Endothelial cell (in vitro differentiated cells): ENCODE measurements around the gene GPLD1. TPM values are rescaled to one million over a fixed set of nuclear protein-coding genes. Genes with fewer than 3 reads are reported as not detected.

ENCODE experiments used
- DNase-seq: peaks from one replicate; pipeline ENCODE4 v3.0.0; 2021; ENCODE audit warnings: low spot score
- H3K27ac Mint-ChIP-seq: one replicate; pipeline ENCODE4 v1.8.0; 2021; ENCODE audit warnings: mixed read lengths, inconsistent platforms; ENCODE audit not compliant: unreplicated experiment
- H3K27me3 Mint-ChIP-seq: one replicate; pipeline ENCODE4 v1.8.0; 2021; ENCODE audit warnings: mild to moderate bottlenecking, moderate library complexity, mixed read lengths, inconsistent platforms; ENCODE audit not compliant: unreplicated experiment
- H3K36me3 Mint-ChIP-seq: one replicate; pipeline ENCODE4 v1.8.0; 2021; ENCODE audit warnings: mild to moderate bottlenecking, low read depth, mixed read lengths, inconsistent platforms; ENCODE audit not compliant: unreplicated experiment
- H3K4me1 Mint-ChIP-seq: one replicate; pipeline ENCODE4 v1.8.0; 2021; ENCODE audit warnings: mild to moderate bottlenecking, mixed read lengths, inconsistent platforms; ENCODE audit not compliant: unreplicated experiment
- H3K4me3 Mint-ChIP-seq: one replicate; pipeline ENCODE4 v1.8.0; 2021; ENCODE audit warnings: mild to moderate bottlenecking, mixed read lengths, inconsistent platforms; ENCODE audit not compliant: unreplicated experiment
- H3K9me3 Mint-ChIP-seq: one replicate; pipeline ENCODE4 v1.8.0; 2021; ENCODE audit warnings: mixed read lengths, inconsistent platforms; ENCODE audit not compliant: unreplicated experiment
- total RNA-seq: library from RNA; stranded (reverse); fragmentation: NEBNext Ultra II Directional; extraction: Animal tissue kit (Norgen Biotek cat#: 25700); gene quantifications from one replicate; pipeline ENCODE4 v1.2.1, GENCODE V29; 2021; ENCODE audit not compliant: unreplicated experiment
- TF ChIP-seq, protein P1 (sequence below): fragments of 200-600 bp; sonication (generic); IDR thresholded peaks from one replicate; pipeline ENCODE4 v1.5.0; 2021; ENCODE audit warnings: antibody characterized with exemption; ENCODE audit not compliant: unreplicated experiment

GPLD1 gene
- total RNA-seq, 1 donor from 2014 or later, result 1.2 TPM

DNA sequence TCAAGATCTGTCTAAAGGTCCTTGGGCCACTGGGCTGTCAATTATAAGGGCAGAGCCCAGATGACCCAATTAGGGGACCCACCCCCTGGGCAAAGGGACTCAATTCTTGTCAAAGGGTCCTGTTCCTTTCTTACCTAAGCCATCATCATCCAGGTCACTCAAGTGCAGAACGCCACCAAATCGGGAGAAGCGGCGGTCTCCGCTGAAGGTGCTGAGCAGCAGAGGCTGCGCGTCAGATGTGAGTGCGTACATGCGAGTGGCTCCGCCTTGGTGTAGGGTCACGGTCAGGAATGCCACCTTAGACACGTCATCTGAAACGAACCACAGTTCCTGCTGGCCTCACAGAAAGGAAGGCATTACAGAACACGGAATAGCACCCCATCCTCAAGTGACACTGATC, 52.4 kb downstream of the GPLD1 start:
- no peaks in the 10 kb centered on the region for H3K9me3 Mint-ChIP-seq
- no peak for DNase-seq
- H3K4me3 Mint-ChIP-seq, result no peak overlapping the region
- no peaks in the 10 kb centered on the region for H3K36me3 Mint-ChIP-seq
- TF ChIP-seq, protein P1, sequence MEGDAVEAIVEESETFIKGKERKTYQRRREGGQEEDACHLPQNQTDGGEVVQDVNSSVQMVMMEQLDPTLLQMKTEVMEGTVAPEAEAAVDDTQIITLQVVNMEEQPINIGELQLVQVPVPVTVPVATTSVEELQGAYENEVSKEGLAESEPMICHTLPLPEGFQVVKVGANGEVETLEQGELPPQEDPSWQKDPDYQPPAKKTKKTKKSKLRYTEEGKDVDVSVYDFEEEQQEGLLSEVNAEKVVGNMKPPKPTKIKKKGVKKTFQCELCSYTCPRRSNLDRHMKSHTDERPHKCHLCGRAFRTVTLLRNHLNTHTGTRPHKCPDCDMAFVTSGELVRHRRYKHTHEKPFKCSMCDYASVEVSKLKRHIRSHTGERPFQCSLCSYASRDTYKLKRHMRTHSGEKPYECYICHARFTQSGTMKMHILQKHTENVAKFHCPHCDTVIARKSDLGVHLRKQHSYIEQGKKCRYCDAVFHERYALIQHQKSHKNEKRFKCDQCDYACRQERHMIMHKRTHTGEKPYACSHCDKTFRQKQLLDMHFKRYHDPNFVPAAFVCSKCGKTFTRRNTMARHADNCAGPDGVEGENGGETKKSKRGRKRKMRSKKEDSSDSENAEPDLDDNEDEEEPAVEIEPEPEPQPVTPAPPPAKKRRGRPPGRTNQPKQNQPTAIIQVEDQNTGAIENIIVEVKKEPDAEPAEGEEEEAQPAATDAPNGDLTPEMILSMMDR, result no peak
- no peak overlapping the region for H3K27ac Mint-ChIP-seq
- H3K4me1 Mint-ChIP-seq, result no peaks in the 10 kb centered on the region
- H3K27me3 Mint-ChIP-seq, result no peaks in the 10 kb centered on the region

DNA sequence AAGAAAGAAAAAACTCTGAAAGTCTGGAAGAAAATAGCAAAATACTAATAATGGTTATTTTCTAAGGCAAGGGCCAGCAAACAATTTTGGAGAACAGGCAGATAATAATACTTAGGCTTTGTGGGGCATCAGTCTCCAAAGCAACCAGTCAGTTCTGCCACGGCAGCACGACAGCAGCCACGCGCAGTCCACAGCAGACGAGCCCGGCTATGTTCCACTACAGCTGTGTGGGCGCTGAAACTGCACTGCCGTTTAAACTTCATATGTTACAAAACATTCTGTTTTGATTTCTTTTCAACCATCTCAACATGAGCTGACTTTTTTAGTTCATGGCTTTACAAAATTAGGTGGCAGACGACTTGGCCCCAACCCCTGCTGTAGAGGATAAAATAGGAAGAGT, 56.8 kb downstream of the GPLD1 start:
- Mint-ChIP-seq H3K9me3 (no peaks in the 10 kb centered on the region), H3K4me3 (no peak overlapping the region), H3K27me3 (no peaks in the 10 kb centered on the region), H3K4me1 (peaks cover 12% of the 10 kb centered on the region), H3K27ac (no peak overlapping the region), H3K36me3 (no peaks in the 10 kb centered on the region)
- TF ChIP-seq, protein P1, result no peak
- DNase-seq, result no peak

DNA sequence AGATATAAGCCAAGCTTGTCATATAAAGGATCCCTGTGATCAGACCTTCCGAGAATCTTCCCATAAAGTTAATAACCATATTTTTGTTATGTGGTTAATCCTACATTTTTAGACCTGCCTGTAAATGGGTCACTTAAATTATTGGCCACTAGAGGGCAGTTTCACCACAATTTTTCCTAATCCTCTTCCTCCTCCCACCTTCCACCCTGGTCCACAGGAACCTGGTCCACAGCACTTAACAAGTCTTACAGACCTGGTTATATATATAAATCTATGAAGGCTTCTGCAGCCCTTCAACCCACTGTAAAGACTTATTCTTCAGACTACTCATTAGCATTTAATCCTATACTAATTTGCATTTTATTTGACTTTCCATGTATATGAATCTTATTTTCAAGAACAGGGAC, 58.3 kb downstream of the GPLD1 start:
- TF ChIP-seq, protein P1, result peak; percentile 94
- Mint-ChIP-seq H3K4me1 (peaks cover 12% of the 10 kb centered on the region), H3K9me3 (no peaks in the 10 kb centered on the region), H3K27ac (no peak overlapping the region), H3K36me3 (no peaks in the 10 kb centered on the region), H3K4me3 (no peak overlapping the region), H3K27me3 (no peaks in the 10 kb centered on the region)
- DNase-seq, result peak; percentile 50

DNA sequence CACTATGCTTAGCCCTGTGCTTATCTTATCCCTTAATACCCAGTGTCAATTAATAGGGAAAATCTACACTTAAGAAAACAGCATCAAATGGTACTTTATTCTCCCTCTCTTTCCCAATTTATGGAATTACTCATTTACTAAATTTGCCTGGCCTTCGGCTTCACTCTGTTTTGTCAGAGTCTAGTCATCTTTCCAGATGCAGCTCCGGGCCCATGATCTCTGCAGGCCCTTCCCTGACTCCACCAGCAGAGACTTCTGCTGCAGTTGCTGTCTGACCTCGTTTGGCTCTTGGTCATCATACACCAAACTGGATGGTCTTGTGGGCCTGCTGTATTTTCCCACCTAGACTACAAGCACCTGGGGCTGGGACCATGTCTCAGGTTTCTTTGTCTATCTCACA, 59.3 kb downstream of the GPLD1 start:
- Mint-ChIP-seq H3K4me1 (peaks cover 12% of the 10 kb centered on the region), H3K36me3 (no peaks in the 10 kb centered on the region), H3K9me3 (no peaks in the 10 kb centered on the region), H3K27ac (no peak overlapping the region), H3K27me3 (no peaks in the 10 kb centered on the region), H3K4me3 (no peak overlapping the region)
- DNase-seq, result no peak
- TF ChIP-seq, protein P1, result no peak

DNA sequence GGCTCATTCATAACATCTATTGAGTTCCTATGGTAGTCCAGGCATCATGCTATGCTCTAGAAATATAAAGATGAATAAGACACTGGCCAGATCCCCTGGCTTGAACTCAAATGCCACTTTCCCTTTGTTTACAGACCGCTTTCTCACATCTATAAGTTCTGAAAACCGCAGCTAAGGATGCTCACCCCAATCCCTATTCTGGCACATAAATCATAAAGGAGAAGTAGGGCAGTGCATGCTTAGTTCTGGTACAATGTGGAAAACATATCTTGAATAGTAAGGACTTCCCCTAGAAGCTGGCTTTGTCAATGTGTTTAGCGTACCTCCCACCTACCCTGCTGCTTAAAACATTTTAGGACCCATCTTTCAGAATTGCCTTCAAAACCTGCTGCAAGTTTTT, 60.2 kb downstream of the GPLD1 start:
- H3K27me3 Mint-ChIP-seq, result no peaks in the 10 kb centered on the region
- no peaks in the 10 kb centered on the region for H3K36me3 Mint-ChIP-seq
- TF ChIP-seq, protein P1, result no peak
- H3K4me1 Mint-ChIP-seq, result peaks cover 12% of the 10 kb centered on the region
- H3K27ac Mint-ChIP-seq, result no peak overlapping the region
- H3K4me3 Mint-ChIP-seq, result no peak overlapping the region
- no peak for DNase-seq
- H3K9me3 Mint-ChIP-seq, result no peaks in the 10 kb centered on the region
